Esophagus squamous epithelium (tissue), 5 donors: ENCODE results near the gene ADGRF5. TPM values are rescaled to one million over a fixed set of nuclear protein-coding genes. Genes with fewer than 3 reads are reported as not detected.

Source experiments
- DNase-seq: peaks from one replicate; lab custom pipeline; 2025; lab: John Stamatoyannopoulos, UW
- H3K27ac ChIP-seq, 4 donors: fragments of 200-600 bp; sonication (generic); one replicate each; pipeline ENCODE4 v1.5.1; 2016 to 2019; ENCODE audit warnings: mild to moderate bottlenecking in 1 of 4
- H3K27me3 ChIP-seq, 4 donors: fragments of 200-600 bp; sonication (generic); 1 replicate in 3 of 4; 2 replicates in 1 of 4; pipeline versions ENCODE4 v1.5.1 to v1.6.0; 2017 to 2021; ENCODE audit warnings: antibody characterized with exemption in 1 of 4
- H3K36me3 ChIP-seq, 3 donors: fragments of 200-600 bp; sonication (generic); one replicate each; pipeline ENCODE4 v1.5.1; 2016 to 2019
- H3K4me1 ChIP-seq, 3 donors: fragments of 200-600 bp; sonication (generic); one replicate each; pipeline ENCODE4 v1.5.1; 2017 to 2019
- H3K4me3 ChIP-seq, 4 donors: fragments of 200-600 bp; sonication (generic); 1 replicate in 3 of 4; 2 replicates in 1 of 4; pipeline ENCODE4 v1.5.1; 2016 to 2019; ENCODE audit warnings: mild to moderate bottlenecking in 2 of 4, moderate library complexity in 1 of 4
- H3K9me3 ChIP-seq, 3 donors: fragments of 200-600 bp; sonication (generic); one replicate each; pipeline ENCODE4 v1.5.1; 2016 to 2019
- CTCF ChIP-seq, 6 experiments: fragments of 450-650 bp in 4 of 6; fragments of 200-600 bp in 2 of 6; sonication (generic) in 2 of 6; IDR thresholded peaks; one replicate each; pipeline ENCODE4 v1.5.1; 2016 to 2019; ENCODE audit warnings: antibody characterized with exemption in 6 of 6, mild to moderate bottlenecking in 4 of 6, moderate library complexity in 4 of 6
- POLR2A ChIP-seq, 4 donors: fragments of 450-650 bp; IDR thresholded peaks; one replicate each; pipeline ENCODE4 v1.6.1; 2017; ENCODE audit warnings: antibody characterized with exemption in 4 of 4, mild to moderate bottlenecking in 4 of 4, moderate library complexity in 3 of 4
- WGBS, 2 donors: methylation state at CpG; one replicate each; pipeline ENCODE4 v1.1.5; 2018; 5-methylcytosine and 5-hydroxymethylcytosine counted together
- intact Hi-C: fragments of 100-400 bp; cut with DNase I; formaldehyde crosslinking; loops from one replicate; pipeline ENCODE4 v1.15.0; 2022
- total RNA-seq, 4 donors: library from RNA; depleted of rRNA; stranded (reverse); fragments of >200 nt; gene quantifications; one replicate each; pipeline ENCODE4 v1.1.0, GENCODE V29; 2016
- donor health status: DM: yes; HTN: yes; CAD: no.

Gene ADGRF5
- total RNA-seq, 4 donors from 2014 or later, result 1.1 to 9.5 (median 4.0) TPM

DNA sequence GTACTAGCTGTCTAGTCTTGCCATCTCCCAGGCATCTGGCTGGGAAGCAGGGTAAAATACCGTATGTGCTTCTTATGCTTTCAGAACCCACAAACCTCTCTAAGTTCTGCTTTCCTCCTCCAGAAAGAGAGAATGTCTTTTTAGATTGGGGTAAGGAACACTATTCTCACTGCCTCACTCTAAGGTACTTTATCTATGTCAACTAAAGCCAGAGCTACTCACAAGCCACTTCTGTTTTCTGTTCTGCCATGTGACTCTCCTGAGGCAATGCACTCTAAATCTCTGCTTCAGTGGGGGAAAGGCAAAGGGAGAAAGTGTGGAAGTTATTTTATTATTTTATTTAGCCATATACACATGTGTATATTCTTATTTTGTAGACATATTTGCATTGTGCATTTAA is 112.9 kb downstream of the ADGRF5 start:
- H3K27ac ChIP-seq, result no peak overlapping the region
- no peaks in the 10 kb centered on the region for H3K36me3 ChIP-seq
- 18 to 91% methylated on average over 1 of the region's 1 CpG for WGBS, 2 donors
- intact Hi-C loops, result no loop called here
- TF ChIP-seq POLR2A (IDR thresholded peaks at IDR 0.05) (no peak), CTCF (IDR thresholded peaks at IDR 0.05) (no peak)
- no peak overlapping the region for H3K4me3 ChIP-seq
- H3K9me3 ChIP-seq, result no peaks in the 10 kb centered on the region
- H3K27me3 ChIP-seq, result peaks cover 0 to 16% (median 0%) of the 10 kb centered on the region in 4 donors
- DNase-seq, result no peak
- no peaks in the 10 kb centered on the region for H3K4me1 ChIP-seq

Other genes starting within 250 kb of the ADGRF5 start
- 1 to 10 TPM in 1 of 4 donors, under 1 TPM in 2, not detected in 1; 0.04 to 1.1 (median 0.22) TPM for gene TDRD6, start 234.1 kb downstream of the ADGRF5 start, total RNA-seq
- under 1 TPM in 2 of 4 donors, not detected in 2; 0.19 to 0.44 TPM for gene PLA2G7, start 186.6 kb downstream of the ADGRF5 start, total RNA-seq
- gene ANKRD66, start 175.0 kb downstream of the ADGRF5 start, total RNA-seq, result not detected
- under 1 TPM in 1 of 4 donors, not detected in 3; 0.09 TPM for gene MEP1A, start 128.5 kb downstream of the ADGRF5 start, total RNA-seq
- gene ADGRF1, start 120.4 kb upstream of the ADGRF5 start, total RNA-seq, result 10 to 100 TPM in 3 of 4 donors, 1 to 10 TPM in 1; 7.4 to 57.0 (median 43.6) TPM